Stimulated activated effector memory CD8-positive, alpha-beta T cell treated with anti-CD3 and anti-CD28 coated beads, Interleukin-12 subunit alpha, Interleukin-12 subunit beta, amount 100 ng/mL, for 72 hours (primary cell): ENCODE data around the gene MINDY2.
"Not testable (repeated sequence)": the region's sequence is repeated elsewhere in the genome, so short reads cannot be mapped to it uniquely, and the experiment has no call there.

Experiments used
- ATAC-seq: fragments of 150-1000 bp; cut with Tn5 transposase; 2 replicates; pipeline ENCODE4 v1.10.0; 2021
- DNase-seq, 2 donors: peaks; one replicate each; pipeline ENCODE4 v3.0.0; 2021 to 2022; ENCODE audit warnings: low spot score in 2 of 2
- H3K27ac Mint-ChIP-seq: one replicate; pipeline ENCODE4 v1.8.0; 2022; ENCODE audit warnings: mild to moderate bottlenecking, mixed read lengths
- H3K36me3 Mint-ChIP-seq: one replicate; pipeline ENCODE4 v1.8.0; 2022; ENCODE audit warnings: mild to moderate bottlenecking, mixed read lengths
- H3K4me1 Mint-ChIP-seq: one replicate; pipeline ENCODE4 v1.8.0; 2022; ENCODE audit warnings: mixed read lengths
- H3K4me3 Mint-ChIP-seq: one replicate; pipeline ENCODE4 v1.8.0; 2022; ENCODE audit warnings: mild to moderate bottlenecking, mixed read lengths
- H3K9me3 Mint-ChIP-seq: one replicate; pipeline ENCODE4 v1.8.0; 2022; ENCODE audit warnings: mixed read lengths

The MINDY2 gene

DNA sequence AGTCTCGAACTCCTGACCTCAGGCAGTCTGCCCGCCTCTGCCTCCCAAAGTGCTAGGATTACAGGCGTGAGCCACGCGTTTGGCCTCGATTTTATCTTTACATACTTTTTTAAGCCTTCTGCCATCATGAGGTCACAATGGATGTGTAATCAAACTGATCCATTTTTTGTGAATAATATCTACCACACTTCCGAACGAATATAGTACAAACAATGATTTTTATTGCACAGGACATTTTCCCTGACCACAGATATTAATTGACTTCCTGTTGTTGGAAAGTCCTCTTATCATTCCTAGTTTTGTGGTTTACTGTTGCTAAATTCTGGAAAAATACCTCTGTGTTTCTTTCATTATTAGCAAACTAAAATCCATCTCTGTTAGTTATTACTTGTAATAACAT, 68.9 kb downstream of the MINDY2 start:
- no peak overlapping the region for H3K4me3 Mint-ChIP-seq
- H3K9me3 Mint-ChIP-seq, result no peaks in the 10 kb centered on the region
- DNase-seq, result no peak
- no peak overlapping the region for H3K27ac Mint-ChIP-seq
- no peak for ATAC-seq
- peaks cover 4% of the 10 kb centered on the region for H3K36me3 Mint-ChIP-seq
- H3K4me1 Mint-ChIP-seq, result no peaks in the 10 kb centered on the region

DNA sequence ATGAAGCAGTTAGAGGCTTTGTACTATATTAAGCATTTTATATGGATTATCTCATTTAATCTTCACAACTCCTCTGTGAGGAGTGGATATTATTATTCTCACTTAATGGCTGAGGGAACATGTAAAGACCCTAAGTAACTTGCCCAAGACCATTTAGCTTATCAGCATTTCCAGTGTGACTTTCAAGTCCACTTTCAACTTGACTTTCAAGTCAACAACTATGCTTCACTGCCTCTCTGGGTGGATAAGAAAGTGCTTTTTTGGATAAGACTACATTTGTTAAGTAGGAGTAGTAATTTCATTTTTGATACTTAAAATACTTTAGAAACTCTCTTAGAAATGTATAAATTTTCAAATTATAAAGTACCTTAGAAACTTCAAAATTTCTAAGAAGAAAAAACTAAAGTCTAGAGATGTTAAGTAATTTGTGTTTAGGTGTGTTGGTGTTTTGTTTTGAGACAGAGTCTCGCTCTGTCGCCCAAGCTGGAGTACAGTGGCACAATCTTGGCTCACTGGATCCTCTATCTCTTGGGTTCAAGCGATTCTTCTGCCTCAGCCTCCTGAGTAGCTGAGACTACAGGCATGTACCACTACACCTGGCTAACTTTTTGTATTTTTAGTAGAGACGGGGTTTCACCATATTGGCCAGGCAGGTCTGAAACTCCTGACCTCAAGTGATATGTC, 71.8 kb downstream of the MINDY2 start:
- no peak for ATAC-seq
- DNase-seq, result no peak
- no peaks in the 10 kb centered on the region for H3K4me1 Mint-ChIP-seq
- no peak overlapping the region for H3K4me3 Mint-ChIP-seq
- H3K36me3 Mint-ChIP-seq, result peaks cover 15% of the 10 kb centered on the region
- no peaks in the 10 kb centered on the region for H3K9me3 Mint-ChIP-seq
- peak overlapping the region; percentile 38 for H3K27ac Mint-ChIP-seq

DNA sequence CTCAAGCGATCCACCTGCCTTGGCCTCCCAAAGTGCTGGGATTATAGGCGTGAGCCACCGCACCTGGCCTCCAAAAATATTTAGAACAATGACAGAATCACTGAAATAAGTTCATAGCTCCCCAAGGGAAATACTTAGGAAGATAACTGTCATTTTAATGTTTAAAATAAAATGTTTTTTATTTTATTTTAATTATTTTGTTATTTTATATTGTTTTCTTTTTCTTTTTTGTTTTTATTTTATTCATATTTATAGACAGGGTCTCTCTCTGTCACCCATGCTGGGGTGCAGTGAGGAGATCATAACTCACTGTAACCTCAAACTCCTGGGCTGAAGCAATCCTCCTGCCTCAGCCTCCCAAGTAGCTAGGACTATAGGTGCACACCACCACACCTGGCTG, 80.1 kb downstream of the MINDY2 start:
- not testable (repeated sequence) for ATAC-seq, H3K27ac Mint-ChIP-seq, H3K4me3 Mint-ChIP-seq, H3K4me1 Mint-ChIP-seq, DNase-seq, H3K9me3 Mint-ChIP-seq
- H3K36me3 Mint-ChIP-seq, result peaks cover 56% of the 10 kb centered on the region

DNA sequence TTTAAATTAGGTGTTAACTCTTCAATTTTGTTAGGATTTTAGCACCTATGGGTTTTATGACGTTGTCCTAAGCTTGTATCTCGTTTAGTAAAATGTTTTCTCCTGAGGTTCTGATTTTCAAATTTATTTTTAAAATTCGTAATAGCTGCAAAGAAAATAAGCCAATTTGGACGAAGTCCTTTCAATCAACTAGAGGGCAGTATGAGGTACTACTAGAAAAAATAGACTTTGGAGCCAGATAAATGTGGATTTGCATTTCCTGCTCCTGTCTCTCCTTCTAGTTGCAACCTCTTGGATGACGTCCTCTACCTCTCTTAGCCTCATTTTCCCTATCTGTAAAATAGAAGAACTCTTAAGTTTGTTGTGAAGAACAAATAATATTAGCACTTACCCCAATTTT, 81.2 kb downstream of the MINDY2 start:
- no peak for DNase-seq
- peaks cover 56% of the 10 kb centered on the region for H3K36me3 Mint-ChIP-seq
- H3K4me3 Mint-ChIP-seq, result no peak overlapping the region
- H3K27ac Mint-ChIP-seq, result no peak overlapping the region
- H3K4me1 Mint-ChIP-seq, result no peaks in the 10 kb centered on the region
- H3K9me3 Mint-ChIP-seq, result no peaks in the 10 kb centered on the region
- no peak for ATAC-seq

DNA sequence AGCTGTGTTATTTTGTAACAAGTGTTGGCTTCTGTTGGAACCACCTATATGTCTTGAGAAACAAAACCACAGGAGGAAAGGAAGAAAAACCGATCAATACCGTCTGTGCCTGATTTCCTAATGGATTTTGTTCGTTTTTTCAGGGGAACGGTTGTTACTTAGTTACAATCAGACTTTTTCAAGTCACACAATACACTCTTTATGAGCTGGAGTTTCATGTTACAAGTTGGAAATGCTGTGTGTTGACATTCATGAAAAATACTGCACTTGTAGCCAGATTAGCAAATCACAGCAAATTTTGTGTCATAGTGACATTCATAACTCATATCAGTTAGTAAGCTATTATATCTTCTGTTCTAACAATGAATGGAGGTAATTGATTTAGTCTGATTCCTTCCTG, 83.5 kb downstream of the MINDY2 start:
- no peak overlapping the region for H3K4me3 Mint-ChIP-seq
- H3K9me3 Mint-ChIP-seq, result no peaks in the 10 kb centered on the region

DNA sequence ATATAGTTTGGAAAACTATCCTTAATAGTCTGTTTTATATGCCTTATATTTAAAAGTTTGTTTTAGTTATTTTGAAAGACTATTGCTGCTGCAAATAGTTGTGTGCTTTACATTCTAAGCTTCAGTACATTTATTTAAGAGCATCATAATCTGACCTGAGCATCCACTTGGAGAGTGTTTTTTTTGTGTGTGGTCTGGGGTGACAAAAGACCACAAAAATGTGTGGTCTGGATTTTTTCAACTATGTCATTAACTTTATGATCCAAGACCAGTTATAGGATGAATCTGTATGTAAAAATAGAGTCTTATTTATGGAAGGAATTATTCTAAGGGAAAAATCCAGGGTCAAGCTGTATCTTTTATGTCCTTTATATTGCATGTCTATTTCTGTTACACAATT, 85.0 kb downstream of the MINDY2 start:
- peaks cover 41% of the 10 kb centered on the region for H3K36me3 Mint-ChIP-seq
- DNase-seq, result no peak
- H3K4me3 Mint-ChIP-seq, result no peak overlapping the region
- H3K9me3 Mint-ChIP-seq, result no peaks in the 10 kb centered on the region
- H3K27ac Mint-ChIP-seq, result no peak overlapping the region
- no peak for ATAC-seq
- no peaks in the 10 kb centered on the region for H3K4me1 Mint-ChIP-seq

More for the DNA sequence above, 83.5 kb downstream of the MINDY2 start:
- Mint-ChIP-seq H3K4me1 (no peaks in the 10 kb centered on the region), H3K27ac (no peak overlapping the region), H3K36me3 (peaks cover 41% of the 10 kb centered on the region)
- ATAC-seq (no peak), DNase-seq (no peak)

DNA sequence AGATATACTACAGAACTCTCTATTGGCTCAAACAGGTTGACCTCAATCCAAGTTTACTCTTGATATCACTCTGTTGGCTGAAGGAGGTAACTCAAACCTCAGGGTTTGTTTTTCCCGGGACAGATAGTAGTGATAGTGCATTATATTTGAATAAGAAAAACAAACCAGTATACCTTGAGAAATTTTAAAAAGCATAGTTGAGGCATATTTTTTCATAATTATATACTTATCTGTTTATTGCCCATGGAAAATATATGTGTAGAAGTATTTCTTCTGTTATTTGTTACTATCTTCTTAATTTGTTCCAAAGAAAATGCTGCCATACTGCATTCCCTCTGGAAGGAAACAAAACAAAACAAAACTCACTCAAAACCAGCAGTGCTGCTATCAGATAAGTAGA, 85.5 kb downstream of the MINDY2 start:
- H3K36me3 Mint-ChIP-seq, result peaks cover 39% of the 10 kb centered on the region
- H3K4me3 Mint-ChIP-seq, H3K9me3 Mint-ChIP-seq, DNase-seq, H3K27ac Mint-ChIP-seq, H3K4me1 Mint-ChIP-seq, ATAC-seq: not testable (repeated sequence)

DNA sequence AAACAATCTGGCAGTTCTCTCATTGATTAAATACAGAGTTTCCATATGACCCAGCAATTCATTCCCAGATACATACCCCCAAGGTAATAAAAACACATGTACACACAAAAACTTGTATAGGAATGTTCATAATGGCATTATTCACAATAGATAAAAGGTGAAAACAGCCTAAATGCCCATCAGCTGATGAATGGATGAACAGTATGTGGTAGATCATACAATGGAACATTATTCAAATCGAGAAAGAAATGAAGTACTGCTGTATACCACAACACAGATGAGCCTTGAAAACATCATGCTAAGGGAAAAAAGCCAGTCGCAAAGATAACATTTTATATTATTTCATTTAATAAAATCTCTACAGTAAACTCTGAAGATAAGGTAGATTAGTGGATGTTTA, 91.2 kb downstream of the MINDY2 start:
- Mint-ChIP-seq H3K9me3 (no peaks in the 10 kb centered on the region), H3K4me1 (peaks cover 7% of the 10 kb centered on the region), H3K4me3 (no peak overlapping the region), H3K27ac (no peak overlapping the region), H3K36me3 (no peaks in the 10 kb centered on the region)
- DNase-seq (no peak), ATAC-seq (no peak)

DNA sequence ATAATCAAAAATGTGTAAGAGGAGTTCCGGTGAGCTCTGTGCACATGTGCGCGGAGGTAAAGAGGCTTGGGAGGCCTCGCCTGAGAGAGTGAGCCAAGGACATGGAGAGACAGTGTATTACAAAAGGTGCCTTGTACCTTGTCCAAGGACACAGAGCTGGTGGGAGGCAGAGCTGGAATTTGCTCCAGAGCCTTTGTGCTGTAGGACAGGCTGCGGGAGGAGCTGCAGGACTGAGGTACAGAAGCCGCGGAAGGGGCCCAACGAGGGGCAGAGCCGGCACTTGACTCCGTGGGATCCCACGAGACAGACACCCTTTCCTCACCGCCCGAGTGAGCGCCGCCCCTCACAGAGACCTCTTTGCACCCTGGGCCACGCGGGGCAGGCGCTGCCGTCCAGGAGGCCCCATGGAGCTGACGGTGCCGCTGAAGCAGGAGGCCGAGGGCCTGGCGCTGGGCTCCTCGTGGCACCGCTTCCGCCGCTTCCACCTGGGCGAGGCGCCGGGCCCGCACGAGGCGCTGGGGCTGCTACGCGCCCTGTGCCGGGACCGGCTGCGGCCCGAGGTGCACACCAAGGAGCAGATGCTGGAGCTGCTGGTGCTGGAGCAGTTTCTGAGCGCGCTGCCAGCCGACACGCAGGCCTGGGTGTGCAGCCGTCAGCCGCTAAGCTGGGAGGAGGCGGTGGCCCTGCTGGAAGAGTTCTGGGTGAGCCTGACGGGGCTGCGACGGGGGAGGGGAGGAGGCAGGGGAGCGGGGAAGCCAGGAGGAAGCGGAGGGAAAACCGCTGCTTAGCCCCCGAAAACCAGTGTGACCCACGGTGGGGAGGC, 93.7 kb downstream of the MINDY2 start:
- Mint-ChIP-seq H3K9me3 (no peaks in the 10 kb centered on the region), H3K27ac (no peak overlapping the region), H3K4me3 (peak overlapping the region; percentile 23), H3K4me1 (peaks cover 7% of the 10 kb centered on the region), H3K36me3 (no peaks in the 10 kb centered on the region)
- ATAC-seq, result peak; percentile 44
- no peak for DNase-seq

DNA sequence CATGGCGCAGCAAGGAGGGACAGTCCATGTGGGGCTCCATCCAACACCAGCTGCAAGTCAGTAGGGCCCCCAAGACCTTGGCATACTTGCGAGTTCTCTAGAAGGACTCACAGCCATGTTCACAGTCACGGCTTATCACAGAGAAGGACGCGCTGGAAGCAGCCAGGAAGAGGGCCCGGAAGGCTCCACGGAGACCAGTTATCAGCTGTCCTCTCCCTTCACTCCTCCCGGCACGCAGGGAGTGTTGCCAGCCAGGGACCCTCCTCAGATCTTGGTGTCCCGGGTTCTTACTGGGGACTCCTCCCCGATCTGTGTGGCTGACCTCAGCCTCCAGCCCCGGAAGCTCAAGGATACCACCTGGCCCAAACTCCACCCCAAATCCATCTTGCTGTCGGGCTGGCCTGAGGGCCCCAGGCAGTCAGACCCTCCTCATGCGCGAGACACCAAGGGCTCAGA, 94.4 kb downstream of the MINDY2 start:
- no peaks in the 10 kb centered on the region for H3K9me3 Mint-ChIP-seq
- H3K36me3 Mint-ChIP-seq, result no peaks in the 10 kb centered on the region
- no peak overlapping the region for H3K4me3 Mint-ChIP-seq
- no peak overlapping the region for H3K27ac Mint-ChIP-seq
- DNase-seq (no peak), ATAC-seq (no peak)
- peaks cover 7% of the 10 kb centered on the region for H3K4me1 Mint-ChIP-seq

DNA sequence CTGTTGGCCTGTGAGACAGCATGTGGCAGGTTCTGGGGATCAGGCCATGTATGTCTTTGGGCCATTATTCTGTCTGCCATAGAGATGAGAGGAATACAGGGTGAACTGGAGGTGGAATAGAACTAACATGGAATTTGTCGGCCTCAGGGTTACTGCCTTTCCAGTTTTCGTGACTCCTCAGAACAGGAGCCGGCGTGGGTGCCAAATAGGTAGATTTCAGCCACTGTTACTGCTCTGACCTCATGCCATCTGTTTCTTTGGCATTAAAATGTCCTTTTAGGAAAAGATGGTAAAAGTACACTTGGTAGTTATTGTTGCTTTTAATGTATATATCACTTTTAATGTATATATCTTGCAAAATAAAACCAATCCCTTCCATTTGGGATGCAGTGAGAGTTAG, 96.8 kb downstream of the MINDY2 start:
- DNase-seq (no peak), ATAC-seq (no peak)
- no peaks in the 10 kb centered on the region for H3K36me3 Mint-ChIP-seq
- H3K27ac Mint-ChIP-seq, result peak overlapping the region; percentile 51
- H3K4me3 Mint-ChIP-seq, result no peak overlapping the region
- H3K4me1 Mint-ChIP-seq, result peaks cover 7% of the 10 kb centered on the region
- H3K9me3 Mint-ChIP-seq, result no peaks in the 10 kb centered on the region

DNA sequence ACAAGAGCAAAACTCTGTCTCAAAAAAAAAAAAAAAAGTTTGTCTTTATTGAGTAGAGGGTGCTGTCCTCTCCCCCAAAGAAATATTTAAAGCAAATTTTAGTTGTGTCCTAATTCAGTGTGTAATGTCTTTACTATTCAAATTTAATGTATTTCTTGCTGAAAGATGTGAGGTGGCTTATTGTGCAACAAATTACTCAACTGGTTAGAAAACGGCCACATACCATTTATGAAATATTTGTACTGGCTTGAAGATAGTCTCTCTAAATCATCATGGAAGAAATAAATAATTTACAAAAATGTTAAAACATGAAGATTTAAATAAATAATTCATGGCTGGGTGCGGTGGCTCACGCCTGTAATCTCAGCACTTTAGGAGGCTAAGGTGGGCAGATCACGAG, 99.3 kb downstream of the MINDY2 start:
- DNase-seq, result no peak
- Mint-ChIP-seq H3K4me3 (no peak overlapping the region), H3K27ac (no peak overlapping the region), H3K36me3 (no peaks in the 10 kb centered on the region), H3K9me3 (no peaks in the 10 kb centered on the region), H3K4me1 (peaks cover under 1% of the 10 kb centered on the region)
- ATAC-seq, result no peak

DNA sequence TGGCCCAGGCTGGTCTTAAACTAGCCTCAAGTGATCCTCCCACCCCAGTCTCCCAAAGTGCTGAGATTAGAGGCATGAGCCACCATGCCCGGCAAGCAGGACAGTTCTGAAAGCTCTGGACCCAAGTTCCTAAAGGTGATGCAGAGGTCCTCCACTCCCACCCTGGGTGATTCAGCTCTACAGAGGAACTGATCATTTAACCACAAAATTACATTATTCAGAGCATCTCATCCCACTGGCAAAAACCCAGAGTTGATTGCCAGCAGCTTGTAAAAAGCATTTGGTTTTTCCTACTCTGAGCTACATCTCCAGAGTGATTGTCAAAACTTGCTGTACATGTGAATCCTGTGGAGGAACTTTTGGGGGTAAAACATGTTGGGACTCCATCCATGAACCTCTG, 102.2 kb downstream of the MINDY2 start:
- ATAC-seq (no peak), DNase-seq (no peak)
- Mint-ChIP-seq H3K4me1 (peaks cover 11% of the 10 kb centered on the region), H3K9me3 (no peaks in the 10 kb centered on the region), H3K36me3 (peaks cover 22% of the 10 kb centered on the region), H3K27ac (no peak overlapping the region), H3K4me3 (no peak overlapping the region)

DNA sequence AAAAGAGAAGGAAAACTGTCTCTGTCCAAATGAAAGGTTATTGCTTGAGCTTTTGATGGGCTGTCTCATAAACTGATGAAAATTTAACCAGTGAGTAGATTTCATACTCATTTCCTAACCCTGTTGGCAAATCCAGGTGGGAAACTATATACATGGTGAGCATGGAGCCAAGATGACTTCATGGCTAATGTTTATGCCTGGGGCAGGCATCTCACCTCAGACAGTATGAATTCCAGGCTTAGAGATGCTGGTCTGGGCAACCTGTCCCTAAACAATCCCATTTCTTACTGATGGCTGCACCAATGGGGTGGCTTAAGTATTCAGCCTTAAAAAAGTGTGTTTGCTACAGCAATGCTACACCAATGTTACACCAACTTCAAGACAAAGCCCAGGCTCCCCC, 104.2 kb downstream of the MINDY2 start:
- no peak overlapping the region for H3K27ac Mint-ChIP-seq
- ATAC-seq, result no peak

DNA sequence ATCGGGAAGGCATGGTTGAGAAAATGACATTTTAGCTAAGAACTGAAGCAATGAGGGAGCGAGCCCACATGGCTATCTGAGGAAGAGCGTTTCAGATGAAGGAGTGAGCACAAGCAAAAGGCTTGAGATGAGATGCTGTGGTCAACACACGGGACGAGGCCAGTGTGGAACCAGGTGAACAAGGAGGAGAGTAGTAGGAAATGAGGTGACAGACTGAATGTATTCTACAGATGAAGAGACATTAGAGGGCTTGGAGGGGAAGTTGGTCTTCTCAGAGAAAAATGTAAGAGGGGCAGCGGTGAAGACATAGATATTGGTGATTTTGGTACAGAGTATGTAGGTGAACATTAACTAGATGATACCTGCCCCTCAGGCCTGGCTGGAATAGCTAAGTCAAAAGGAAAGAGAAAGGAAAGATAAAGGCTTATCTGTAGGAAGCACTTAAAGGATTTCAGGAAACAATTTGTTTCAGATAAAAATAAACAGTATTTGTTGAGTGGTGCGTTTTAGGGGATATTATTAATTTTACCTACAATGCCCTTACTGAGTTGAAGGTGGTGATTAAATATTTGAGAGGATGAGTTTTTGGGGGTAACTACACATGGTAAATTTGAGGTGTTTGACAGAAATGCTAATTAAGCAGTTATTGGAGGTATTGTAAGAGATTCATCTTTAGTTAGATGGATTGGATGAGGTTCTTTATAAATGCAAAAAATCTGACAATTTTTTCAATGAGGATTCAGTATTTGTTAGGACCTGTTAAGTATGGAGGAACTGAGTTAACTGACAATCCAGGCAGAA, 105.4 kb downstream of the MINDY2 start:
- Mint-ChIP-seq H3K36me3 (peaks cover 55% of the 10 kb centered on the region), H3K9me3 (no peaks in the 10 kb centered on the region), H3K4me3 (no peak overlapping the region), H3K4me1 (peaks cover 11% of the 10 kb centered on the region), H3K27ac (no peak overlapping the region)
- no peak for ATAC-seq
- no peak for DNase-seq

More for the DNA sequence above, 104.2 kb downstream of the MINDY2 start:
- Mint-ChIP-seq H3K4me3 (no peak overlapping the region), H3K4me1 (peaks cover 11% of the 10 kb centered on the region), H3K36me3 (peaks cover 43% of the 10 kb centered on the region), H3K9me3 (no peaks in the 10 kb centered on the region)
- DNase-seq, result no peak
